NB4 (cell line): ENCODE measurements around the gene SLC35E1.
A peak's percentile ranks its signal among the peaks of the same experiment; 100 is the strongest.

ENCODE experiments used
- POLR2A ChIP-seq: IDR thresholded peaks from 2 replicates; pipeline ENCODE4 v1.6.1; 2011; ENCODE audit warnings: mild to moderate bottlenecking; ENCODE audit not compliant: insufficient read length; ENCODE audit errors: extremely low read depth
- TF ChIP-seq, protein P1 (sequence below): IDR thresholded peaks from one replicate; pipeline ENCODE4 v1.5.1; 2012; ENCODE audit warnings: low read depth, low read length
- TF ChIP-seq, protein P2 (sequence below): IDR thresholded peaks from 2 replicates; pipeline ENCODE4 v1.6.1; 2011; ENCODE audit warnings: low read depth, low read length

DNA sequence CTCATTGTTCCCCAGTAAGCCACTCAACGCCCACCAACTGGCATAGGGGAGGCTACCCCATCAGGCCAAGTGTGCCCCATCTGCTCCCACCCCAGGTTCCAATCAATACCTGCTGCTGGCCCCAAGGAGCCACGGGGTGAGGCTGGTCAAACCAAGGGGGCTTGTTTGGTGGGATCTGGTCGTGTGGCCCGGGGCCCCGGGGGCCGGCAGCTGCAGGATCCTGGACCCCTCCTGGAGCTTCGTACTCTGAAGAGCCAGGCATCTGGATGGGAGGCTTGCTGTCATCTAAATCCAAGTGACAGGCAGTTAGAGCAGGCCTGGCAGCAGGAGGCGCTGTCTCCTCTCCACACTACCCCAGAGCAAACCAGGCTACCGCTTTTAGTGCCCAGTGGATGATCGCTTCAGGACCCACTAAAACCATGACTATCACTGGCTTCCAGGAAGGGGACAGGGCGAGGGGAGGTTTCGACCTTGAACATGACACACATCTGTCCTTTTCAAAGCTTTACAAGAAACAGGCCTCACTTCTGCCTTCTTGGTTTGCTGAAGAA, 44.2 kb downstream of the SLC35E1 start:
- TF ChIP-seq, protein P1, sequence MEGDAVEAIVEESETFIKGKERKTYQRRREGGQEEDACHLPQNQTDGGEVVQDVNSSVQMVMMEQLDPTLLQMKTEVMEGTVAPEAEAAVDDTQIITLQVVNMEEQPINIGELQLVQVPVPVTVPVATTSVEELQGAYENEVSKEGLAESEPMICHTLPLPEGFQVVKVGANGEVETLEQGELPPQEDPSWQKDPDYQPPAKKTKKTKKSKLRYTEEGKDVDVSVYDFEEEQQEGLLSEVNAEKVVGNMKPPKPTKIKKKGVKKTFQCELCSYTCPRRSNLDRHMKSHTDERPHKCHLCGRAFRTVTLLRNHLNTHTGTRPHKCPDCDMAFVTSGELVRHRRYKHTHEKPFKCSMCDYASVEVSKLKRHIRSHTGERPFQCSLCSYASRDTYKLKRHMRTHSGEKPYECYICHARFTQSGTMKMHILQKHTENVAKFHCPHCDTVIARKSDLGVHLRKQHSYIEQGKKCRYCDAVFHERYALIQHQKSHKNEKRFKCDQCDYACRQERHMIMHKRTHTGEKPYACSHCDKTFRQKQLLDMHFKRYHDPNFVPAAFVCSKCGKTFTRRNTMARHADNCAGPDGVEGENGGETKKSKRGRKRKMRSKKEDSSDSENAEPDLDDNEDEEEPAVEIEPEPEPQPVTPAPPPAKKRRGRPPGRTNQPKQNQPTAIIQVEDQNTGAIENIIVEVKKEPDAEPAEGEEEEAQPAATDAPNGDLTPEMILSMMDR = peak; percentile 47
- no peak for TF ChIP-seq POLR2A
- TF ChIP-seq, protein P2, sequence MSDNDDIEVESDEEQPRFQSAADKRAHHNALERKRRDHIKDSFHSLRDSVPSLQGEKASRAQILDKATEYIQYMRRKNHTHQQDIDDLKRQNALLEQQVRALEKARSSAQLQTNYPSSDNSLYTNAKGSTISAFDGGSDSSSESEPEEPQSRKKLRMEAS = no peak
